A549 (cell line): ENCODE data around the gene TDRD3. TPM values are rescaled to one million over a fixed set of nuclear protein-coding genes. Genes with fewer than 3 reads are reported as not detected.

Experiments
- ATAC-seq, 2 experiments: fragments of 200-7000 bp in 1 of 2; fragments of >200 bp in 1 of 2; cut with Nextera tagmentation in 1 of 2; cut with Tn5 transposase in 1 of 2; 3 replicates each; pipeline versions ENCODE4 v1.8.0 to v1.9.1; 2018 to 2020; ENCODE audit warnings: mild to moderate bottlenecking in 1 of 2, moderate library complexity in 1 of 2
- CTCF ChIA-PET: fragments of 300-600 bp; sonication (Branson Sonifier 250); formaldehyde crosslinking; extraction: SDS; loops from one replicate; lab custom pipeline; 2021; ENCODE audit warnings: antibody characterized with exemption, inconsistent platforms; lab: Yijun Ruan, JAX
- POLR2A ChIA-PET: fragments of 350-600 bp; formaldehyde crosslinking; extraction: SDS; loops from one replicate; lab custom pipeline; 2021; ENCODE audit warnings: antibody characterized with exemption, inconsistent platforms; lab: Yijun Ruan, JAX
- DNase-seq, 2 experiments: peaks; one replicate each; pipeline versions ENCODE4 v3.0.0 to v3.0.0-alpha.2; 2011 to 2016; ENCODE audit warnings: low read depth in 1 of 2, low spot score in 1 of 2
- FAIRE-seq: peaks from 2 replicates; lab custom pipeline; 2011; peaks lifted over from hg19 to GRCh38; lab: Jason Lieb, UNC
- H3K27ac ChIP-seq, 2 experiments: fragments of >200 bp; sonication (Bioruptor Twin); formaldehyde crosslinking; 3 replicates each; pipeline ENCODE4 v1.5.1; 2016 to 2017
- H3K4me1 ChIP-seq: fragments of >200 bp; sonication (Bioruptor Twin); formaldehyde crosslinking; 3 replicates; pipeline ENCODE4 v1.6.1; 2016
- H3K4me2 ChIP-seq: fragments of >200 bp; sonication (Bioruptor Twin); formaldehyde crosslinking; 3 replicates; pipeline ENCODE4 v1.6.1; 2016
- H3K4me3 ChIP-seq: fragments of >200 bp; sonication (Bioruptor Twin); formaldehyde crosslinking; 3 replicates; pipeline ENCODE4 v1.5.1; 2016
- H3K9me3 ChIP-seq: fragments of >200 bp; sonication (Bioruptor Twin); formaldehyde crosslinking; 3 replicates; pipeline ENCODE4 v1.6.1; 2016
- CBX2 ChIP-seq: fragments of 200-600 bp; sonication (generic); IDR thresholded peaks from 2 replicates; pipeline ENCODE4 v1.6.1; 2016; ENCODE audit warnings: low read depth, mild to moderate bottlenecking, borderline replicate concordance
- CBX8 ChIP-seq: fragments of 200-600 bp; sonication (generic); IDR thresholded peaks from 2 replicates; pipeline ENCODE4 v1.6.1; 2016
- CEBPB ChIP-seq, 2 experiments: fragments of >200 bp in 1 of 2; sonication (Bioruptor Twin) in 1 of 2; formaldehyde crosslinking in 1 of 2; IDR thresholded peaks; 2 replicates each; pipeline ENCODE4 v1.6.1; 2012 to 2016
- EHF ChIP-seq: fragments of 250-450 bp; sonication (Bioruptor Pico); IDR thresholded peaks from 2 replicates; pipeline ENCODE4 v1.5.0; 2020; ENCODE audit warnings: mild to moderate bottlenecking
- HDAC2 ChIP-seq: fragments of 200-600 bp; sonication (generic); IDR thresholded peaks from 2 replicates; pipeline ENCODE4 v1.6.1; 2016
- JUN ChIP-seq, 2 experiments: fragments of >200 bp; sonication (Bioruptor Twin); formaldehyde crosslinking; IDR thresholded peaks; 2 replicates in 1 of 2; 3 replicates in 1 of 2; pipeline ENCODE4 v1.6.1; 2016 to 2017
- JUNB ChIP-seq: fragments of >200 bp; sonication (Bioruptor Twin); formaldehyde crosslinking; IDR thresholded peaks from 2 replicates; pipeline ENCODE4 v1.6.1; 2016
- MAFK ChIP-seq: fragments of 450-650 bp; IDR thresholded peaks from 2 replicates; pipeline ENCODE4 v1.6.1; 2014; ENCODE audit not compliant: partially characterized antibody
- MAZ ChIP-seq: fragments of 150-350 bp; IDR thresholded peaks from 2 replicates; pipeline ENCODE4 v1.6.1; 2014; ENCODE audit warnings: antibody characterized with exemption, low read depth, low read length, borderline replicate concordance
- MYC ChIP-seq: IDR thresholded peaks from 2 replicates; pipeline ENCODE4 v1.6.1; 2012; ENCODE audit warnings: mild to moderate bottlenecking, inconsistent platforms, low read length, improper control_type of control experiment, borderline replicate concordance
- POLR2AphosphoS2 ChIP-seq: conservative IDR thresholded peaks from 2 replicates; pipeline ENCODE4 v1.6.1; 2012; ENCODE audit warnings: low read length, improper control_type of control experiment, inconsistent platforms
- RARB ChIP-seq: fragments of 250-450 bp; sonication (Bioruptor Pico); IDR thresholded peaks from 2 replicates; pipeline ENCODE4 v1.8.0; 2021; ENCODE audit warnings: mild to moderate bottlenecking, moderate library complexity
- RFX5 ChIP-seq: fragments of 450-650 bp; IDR thresholded peaks from 2 replicates; pipeline ENCODE4 v1.7.1; 2014; ENCODE audit warnings: antibody characterized with exemption, mild to moderate bottlenecking, moderate library complexity
- ZSCAN20 ChIP-seq: fragments of 250-450 bp; sonication (Bioruptor Pico); IDR thresholded peaks from 2 replicates; pipeline ENCODE4 v1.8.0; 2022; ENCODE audit warnings: mild to moderate bottlenecking, moderate library complexity
- WGBS: methylation state at CpG from one replicate; pipeline ENCODE4 v1.1.6; 2017; ENCODE audit errors: missing lambda C conversion rate; 5-methylcytosine and 5-hydroxymethylcytosine counted together
- polyA plus RNA-seq, 4 experiments: library from polyadenylated mRNA; depleted of rRNA in 3 of 4; stranded (reverse); fragments of >200 nt; fragmentation: RNase III in 1 of 4; extraction: RNeasy Plus Mini Kit Qiagen cat#74134 plus additional on column Dnase treatment in 1 of 4; gene quantifications; 2 replicates in 3 of 4; 3 replicates in 1 of 4; pipeline ENCODE4 v1.2.3, GENCODE V29; 2011 to 2017
- TF ChIP-seq, protein P1 (sequence below): fragments of >200 bp; sonication (Bioruptor Twin); formaldehyde crosslinking; IDR thresholded peaks from 2 replicates; pipeline ENCODE4 v1.6.1; 2016
- TF ChIP-seq, protein P2 (sequence below): fragments of 150-350 bp; IDR thresholded peaks from 2 replicates; pipeline ENCODE4 v1.6.1; 2014; ENCODE audit warnings: low read depth, mild to moderate bottlenecking, low read length
- TF ChIP-seq, protein P3 (sequence below): fragments of >200 bp; sonication (Bioruptor Twin); formaldehyde crosslinking; IDR thresholded peaks from 3 replicates; pipeline ENCODE4 v1.5.1; 2016

The TDRD3 gene
- polyA plus RNA-seq, 2 of the 4 experiments (the other 2 are of a cell fraction): 5.7 to 11.8 TPM

DNA sequence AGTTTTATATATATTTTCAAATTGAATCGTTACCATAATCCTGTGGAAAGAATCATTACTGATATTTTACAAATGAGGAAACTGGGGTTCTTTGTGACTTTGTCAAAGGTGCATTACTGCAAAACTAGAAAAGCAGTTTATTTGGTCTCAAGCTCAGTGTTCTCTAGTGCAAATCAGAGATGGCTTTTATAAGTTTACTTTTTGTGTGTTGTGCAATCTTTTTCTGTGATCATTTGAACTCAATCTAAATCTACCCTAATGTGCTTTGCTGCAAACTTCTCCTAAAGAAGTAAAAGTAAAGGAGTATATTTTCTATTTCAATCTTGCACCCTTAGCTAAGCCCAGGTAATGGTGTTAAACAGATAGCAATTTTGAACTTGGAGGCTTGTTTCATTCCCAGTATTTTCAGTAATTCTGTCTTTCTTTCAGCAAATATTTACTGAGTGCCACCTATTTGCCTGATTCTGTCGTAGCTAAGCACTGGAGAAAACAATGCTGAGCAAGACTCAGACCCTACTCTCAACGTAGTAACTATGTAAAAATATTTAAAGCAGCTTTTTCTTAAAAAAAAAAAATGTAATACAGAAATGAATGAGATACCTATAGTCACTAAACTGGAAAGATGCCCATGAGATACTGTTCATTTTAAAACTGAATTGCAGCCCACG, 124.0 kb downstream of the TDRD3 start:
- no peak overlapping the region for H3K27ac ChIP-seq
- no peak for DNase-seq
- ATAC-seq: no peak
- H3K4me2 ChIP-seq: no peak overlapping the region
- WGBS: 55% methylated on average over 4 of the region's 4 CpGs
- TF ChIP-seq MYC (no peak), RFX5 (no peak), MAZ (no peak), JUNB (no peak), CBX8 (no peak)
- TF ChIP-seq, protein P1, sequence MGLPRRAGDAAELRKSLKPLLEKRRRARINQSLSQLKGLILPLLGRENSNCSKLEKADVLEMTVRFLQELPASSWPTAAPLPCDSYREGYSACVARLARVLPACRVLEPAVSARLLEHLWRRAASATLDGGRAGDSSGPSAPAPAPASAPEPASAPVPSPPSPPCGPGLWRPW: no peak
- H3K4me1 ChIP-seq: no peaks in the 10 kb centered on the region
- ChIA-PET CTCF (no interaction called here), POLR2A (no interaction called here)
- H3K9me3 ChIP-seq: no peaks in the 10 kb centered on the region
- no peak overlapping the region for H3K4me3 ChIP-seq
- FAIRE-seq: no peak

DNA sequence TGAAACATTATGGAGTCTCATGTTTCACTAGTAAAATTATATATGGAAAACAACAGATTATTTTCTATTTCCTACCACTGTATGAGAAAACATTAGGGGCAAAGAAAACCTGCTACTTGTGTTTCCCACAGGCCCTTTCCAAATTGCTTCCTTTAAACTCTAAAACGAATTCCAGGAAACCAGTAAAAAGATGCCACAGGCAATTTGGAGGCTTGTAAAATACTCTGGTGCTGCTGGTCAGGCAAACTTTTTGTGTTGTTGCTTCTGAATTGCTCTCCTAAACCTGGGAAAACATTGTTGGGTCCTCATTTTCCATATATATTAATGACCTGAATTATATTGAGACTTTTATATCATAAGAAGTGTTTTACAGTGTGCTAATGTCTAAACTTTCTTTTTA, 141.5 kb downstream of the TDRD3 start:
- ATAC-seq (no peak), DNase-seq (no peak)
- H3K4me1 ChIP-seq: no peaks in the 10 kb centered on the region
- H3K9me3 ChIP-seq: no peaks in the 10 kb centered on the region
- CTCF ChIA-PET: no interaction called here
- H3K4me3 ChIP-seq: no peak overlapping the region
- TF ChIP-seq CBX8 (no peak), EHF (no peak)
- TF ChIP-seq, protein P2, sequence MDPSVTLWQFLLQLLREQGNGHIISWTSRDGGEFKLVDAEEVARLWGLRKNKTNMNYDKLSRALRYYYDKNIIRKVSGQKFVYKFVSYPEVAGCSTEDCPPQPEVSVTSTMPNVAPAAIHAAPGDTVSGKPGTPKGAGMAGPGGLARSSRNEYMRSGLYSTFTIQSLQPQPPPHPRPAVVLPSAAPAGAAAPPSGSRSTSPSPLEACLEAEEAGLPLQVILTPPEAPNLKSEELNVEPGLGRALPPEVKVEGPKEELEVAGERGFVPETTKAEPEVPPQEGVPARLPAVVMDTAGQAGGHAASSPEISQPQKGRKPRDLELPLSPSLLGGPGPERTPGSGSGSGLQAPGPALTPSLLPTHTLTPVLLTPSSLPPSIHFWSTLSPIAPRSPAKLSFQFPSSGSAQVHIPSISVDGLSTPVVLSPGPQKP: no peak
- TF ChIP-seq, all 56 proteins: peak for 0
- no peak for FAIRE-seq
- POLR2A ChIA-PET: no interaction called here
- WGBS: 20% methylated on average over 1 of the region's 1 CpG
- Histone ChIP-seq H3K4me2 (no peak overlapping the region), H3K27ac (no peak overlapping the region)

DNA sequence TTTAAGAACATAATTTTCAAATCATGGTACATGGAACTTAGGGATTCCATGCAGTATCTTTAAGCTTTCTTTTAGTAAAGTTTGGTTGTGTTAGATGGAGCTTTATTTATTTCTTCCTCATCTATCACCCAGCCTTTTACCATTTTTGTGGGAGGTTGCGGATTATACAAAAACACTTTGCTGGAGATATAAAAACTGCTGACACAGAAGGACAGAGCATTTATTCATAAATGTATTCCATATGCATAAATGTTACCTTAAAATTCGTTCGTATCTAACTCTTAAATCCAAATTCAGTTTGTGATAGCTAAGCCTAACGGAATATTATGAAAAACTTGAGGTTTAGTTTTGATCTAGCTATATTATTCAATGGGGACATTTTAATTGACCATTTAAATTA, 143.3 kb downstream of the TDRD3 start:
- ChIA-PET POLR2A (no interaction called here), CTCF (no interaction called here)
- no peak overlapping the region for H3K27ac ChIP-seq
- ATAC-seq (no peak), FAIRE-seq (no peak), DNase-seq (no peak)
- 88% methylated on average over 4 of the region's 4 CpGs for WGBS
- TF ChIP-seq CBX2 (no peak), MAFK (peak; percentile 32), EHF (no peak)
- TF ChIP-seq, protein P3, sequence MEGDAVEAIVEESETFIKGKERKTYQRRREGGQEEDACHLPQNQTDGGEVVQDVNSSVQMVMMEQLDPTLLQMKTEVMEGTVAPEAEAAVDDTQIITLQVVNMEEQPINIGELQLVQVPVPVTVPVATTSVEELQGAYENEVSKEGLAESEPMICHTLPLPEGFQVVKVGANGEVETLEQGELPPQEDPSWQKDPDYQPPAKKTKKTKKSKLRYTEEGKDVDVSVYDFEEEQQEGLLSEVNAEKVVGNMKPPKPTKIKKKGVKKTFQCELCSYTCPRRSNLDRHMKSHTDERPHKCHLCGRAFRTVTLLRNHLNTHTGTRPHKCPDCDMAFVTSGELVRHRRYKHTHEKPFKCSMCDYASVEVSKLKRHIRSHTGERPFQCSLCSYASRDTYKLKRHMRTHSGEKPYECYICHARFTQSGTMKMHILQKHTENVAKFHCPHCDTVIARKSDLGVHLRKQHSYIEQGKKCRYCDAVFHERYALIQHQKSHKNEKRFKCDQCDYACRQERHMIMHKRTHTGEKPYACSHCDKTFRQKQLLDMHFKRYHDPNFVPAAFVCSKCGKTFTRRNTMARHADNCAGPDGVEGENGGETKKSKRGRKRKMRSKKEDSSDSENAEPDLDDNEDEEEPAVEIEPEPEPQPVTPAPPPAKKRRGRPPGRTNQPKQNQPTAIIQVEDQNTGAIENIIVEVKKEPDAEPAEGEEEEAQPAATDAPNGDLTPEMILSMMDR: no peak
- H3K4me3 ChIP-seq: no peak overlapping the region
- H3K9me3 ChIP-seq: no peaks in the 10 kb centered on the region
- no peak overlapping the region for H3K4me2 ChIP-seq
- H3K4me1 ChIP-seq: no peaks in the 10 kb centered on the region

DNA sequence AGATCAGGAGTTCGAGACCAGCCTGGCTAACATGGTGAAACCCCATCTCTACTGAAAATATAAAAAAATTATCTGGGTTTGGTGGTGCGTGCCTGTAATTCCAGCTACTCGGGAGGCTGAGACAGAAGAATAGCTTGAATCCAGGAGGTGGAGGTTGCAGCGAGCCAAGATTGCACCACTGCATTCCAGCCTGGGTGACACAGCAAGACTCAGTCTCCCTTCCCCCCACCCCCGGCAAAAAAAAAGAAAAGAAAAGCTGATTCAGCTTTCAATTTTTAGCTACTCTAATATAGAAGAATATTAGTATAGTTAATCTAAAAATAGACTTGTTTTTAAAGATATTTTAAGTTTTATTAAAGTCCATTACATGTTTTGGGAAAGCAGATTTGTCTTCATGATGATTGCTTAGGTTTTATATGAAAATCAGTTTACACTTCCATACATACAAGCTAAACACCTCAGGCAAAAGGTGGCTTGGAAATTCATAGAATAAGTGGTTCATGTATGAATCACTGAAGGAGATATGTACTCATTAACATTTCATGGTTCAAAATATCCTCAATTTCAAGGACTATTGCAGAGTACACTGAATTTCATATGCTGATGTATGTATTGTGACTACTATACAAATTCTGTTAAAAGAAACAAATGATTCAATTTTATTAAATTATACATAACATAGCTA, 165.2 kb downstream of the TDRD3 start:
- no peak overlapping the region for H3K4me3 ChIP-seq
- POLR2A ChIA-PET: no interaction called here
- H3K9me3 ChIP-seq: no peaks in the 10 kb centered on the region
- H3K27ac ChIP-seq: no peak overlapping the region
- WGBS: 82% methylated on average over 5 of the region's 5 CpGs
- CTCF ChIA-PET: no interaction called here
- no peak overlapping the region for H3K4me2 ChIP-seq
- FAIRE-seq (no peak), ATAC-seq (no peak), DNase-seq (no peak)
- TF ChIP-seq HDAC2 (no peak), ZSCAN20 (CRISPR knock-in tag) (no peak), RARB (CRISPR knock-in tag) (no peak), EHF (no peak), CBX8 (no peak), RFX5 (no peak), MAZ (no peak), POLR2AphosphoS2 (no peak), JUN (IDR thresholded peaks at IDR 0.05) (no peak), MYC (no peak), MAFK (no peak), CEBPB (IDR thresholded peaks at IDR 0.05) (no peak)
- no peaks in the 10 kb centered on the region for H3K4me1 ChIP-seq
